NCI-H2227 (cell line): ENCODE measurements around the gene SULT2A1.
"Not testable (repeated sequence)": the region's sequence is repeated elsewhere in the genome, so short reads cannot be mapped to it uniquely, and the experiment has no call there.

Experiments used
- DNase-seq: peaks from one replicate; lab custom pipeline; 2025; ENCODE audit not compliant: unreplicated experiment; lab: John Stamatoyannopoulos, UW

Gene SULT2A1

GRCh38 chr19:47886010-47886559, at the start of gene SULT2A1:
TSS of gene SULT2A1 (minus strand) at chr19:47886315. CDS start at chr19:47886257, 58 bp downstream.
- no peak for DNase-seq

GRCh38 chr19:47928581-47928980, 42.5 kb upstream of the SULT2A1 start:
- DNase-seq, result not testable (repeated sequence)

- not testable (repeated sequence) for DNase-seq
Observed at GRCh38 chr19:47920107-47920506, 34.0 kb upstream of the SULT2A1 start.

GRCh38 chr19:47910191-47910590, 24.1 kb upstream of the SULT2A1 start:
- not testable (repeated sequence) for DNase-seq

GRCh38 chr19:47909350-47909749, 23.2 kb upstream of the SULT2A1 start:
- not testable (repeated sequence) for DNase-seq

GRCh38 chr19:47901370-47901769, 15.3 kb upstream of the SULT2A1 start:
- DNase-seq, result no peak

- no peak for DNase-seq
Observed at GRCh38 chr19:47899335-47899734, 13.2 kb upstream of the SULT2A1 start.

- no peak for DNase-seq
Observed at GRCh38 chr19:47897861-47898260, 11.7 kb upstream of the SULT2A1 start.

- DNase-seq, result no peak
Observed at GRCh38 chr19:47896773-47897172, 10.7 kb upstream of the SULT2A1 start.

- DNase-seq, result no peak
Observed at GRCh38 chr19:47896019-47896418, 9.9 kb upstream of the SULT2A1 start.

GRCh38 chr19:47895165-47895782, 9.2 kb upstream of the SULT2A1 start:
- DNase-seq, result no peak

GRCh38 chr19:47891923-47892666, 6.0 kb upstream of the SULT2A1 start:
- no peak for DNase-seq

- no peak for DNase-seq
Observed at GRCh38 chr19:47891622-47891922, 5.5 kb upstream of the SULT2A1 start.

- no peak for DNase-seq
Observed at GRCh38 chr19:47890865-47891621, 4.9 kb upstream of the SULT2A1 start.

GRCh38 chr19:47885067-47885463, 1.1 kb downstream of the SULT2A1 start:
- DNase-seq, result no peak

- DNase-seq, result no peak
Observed at GRCh38 chr19:47882890-47883289, 3.2 kb downstream of the SULT2A1 start.

- DNase-seq, result no peak
Observed at GRCh38 chr19:47881757-47882156, 4.4 kb downstream of the SULT2A1 start.

GRCh38 chr19:47879385-47879784, 6.7 kb downstream of the SULT2A1 start:
- not testable (repeated sequence) for DNase-seq

- no peak for DNase-seq
Observed at GRCh38 chr19:47878906-47879305, 7.2 kb downstream of the SULT2A1 start.

GRCh38 chr19:47865166-47865565, 20.9 kb downstream of the SULT2A1 start:
- DNase-seq, result no peak

- DNase-seq, result peak; percentile 81
Observed at GRCh38 chr19:47863514-47863936, 22.6 kb downstream of the SULT2A1 start.

GRCh38 chr19:47861630-47862029, 24.5 kb downstream of the SULT2A1 start:
- no peak for DNase-seq
